ENCODE data around the gene HIVEP1. TPM values are rescaled to one million over a fixed set of nuclear protein-coding genes. Genes with fewer than 3 reads are reported as not detected.

HIVEP1 gene
- total and polyA plus RNA-seq, 2 donors from 2014 or later, result 3.6 to 30.4 TPM

GRCh38 chr6:11977738-11978137 is 34.4 kb upstream of the HIVEP1 start:
- DNase-seq (no peak), FAIRE-seq (no peak)
- H3K27me3 ChIP-seq (ENCODE audit: control insufficient read depth, insufficient read depth, low read length), result no peaks in the 10 kb centered on the region
- H3K4me1 ChIP-seq (ENCODE audit: control insufficient read depth in 2 of 3, insufficient read depth in 2 of 3, low read depth in 1 of 3, low read length in 3 of 3), result no peaks in the 10 kb centered on the region
- no peak overlapping the region for H3K27ac ChIP-seq (ENCODE audit: low read depth in 2 of 2, low read length in 2 of 2)
- TF ChIP-seq, protein P1, sequence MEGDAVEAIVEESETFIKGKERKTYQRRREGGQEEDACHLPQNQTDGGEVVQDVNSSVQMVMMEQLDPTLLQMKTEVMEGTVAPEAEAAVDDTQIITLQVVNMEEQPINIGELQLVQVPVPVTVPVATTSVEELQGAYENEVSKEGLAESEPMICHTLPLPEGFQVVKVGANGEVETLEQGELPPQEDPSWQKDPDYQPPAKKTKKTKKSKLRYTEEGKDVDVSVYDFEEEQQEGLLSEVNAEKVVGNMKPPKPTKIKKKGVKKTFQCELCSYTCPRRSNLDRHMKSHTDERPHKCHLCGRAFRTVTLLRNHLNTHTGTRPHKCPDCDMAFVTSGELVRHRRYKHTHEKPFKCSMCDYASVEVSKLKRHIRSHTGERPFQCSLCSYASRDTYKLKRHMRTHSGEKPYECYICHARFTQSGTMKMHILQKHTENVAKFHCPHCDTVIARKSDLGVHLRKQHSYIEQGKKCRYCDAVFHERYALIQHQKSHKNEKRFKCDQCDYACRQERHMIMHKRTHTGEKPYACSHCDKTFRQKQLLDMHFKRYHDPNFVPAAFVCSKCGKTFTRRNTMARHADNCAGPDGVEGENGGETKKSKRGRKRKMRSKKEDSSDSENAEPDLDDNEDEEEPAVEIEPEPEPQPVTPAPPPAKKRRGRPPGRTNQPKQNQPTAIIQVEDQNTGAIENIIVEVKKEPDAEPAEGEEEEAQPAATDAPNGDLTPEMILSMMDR (IDR thresholded peaks at IDR 0.05; ENCODE audit: borderline replicate concordance, extremely low read depth, insufficient read depth), result no peak
- H3K9ac ChIP-seq (ENCODE audit: low read length in 3 of 3), result no peak overlapping the region
- intact Hi-C loops (cut with DNase I), result no loop called here
- H3K4me3 ChIP-seq (ENCODE audit: low read length in 3 of 3), result no peak overlapping the region
- no peaks in the 10 kb centered on the region for H3K9me3 ChIP-seq (ENCODE audit: control insufficient read depth in 2 of 3, insufficient read depth in 1 of 3, low read length in 3 of 3)
- no peaks in the 10 kb centered on the region for H3K36me3 ChIP-seq (ENCODE audit: control insufficient read depth in 2 of 3, insufficient read depth in 3 of 3, low read length in 3 of 3)

DNA sequence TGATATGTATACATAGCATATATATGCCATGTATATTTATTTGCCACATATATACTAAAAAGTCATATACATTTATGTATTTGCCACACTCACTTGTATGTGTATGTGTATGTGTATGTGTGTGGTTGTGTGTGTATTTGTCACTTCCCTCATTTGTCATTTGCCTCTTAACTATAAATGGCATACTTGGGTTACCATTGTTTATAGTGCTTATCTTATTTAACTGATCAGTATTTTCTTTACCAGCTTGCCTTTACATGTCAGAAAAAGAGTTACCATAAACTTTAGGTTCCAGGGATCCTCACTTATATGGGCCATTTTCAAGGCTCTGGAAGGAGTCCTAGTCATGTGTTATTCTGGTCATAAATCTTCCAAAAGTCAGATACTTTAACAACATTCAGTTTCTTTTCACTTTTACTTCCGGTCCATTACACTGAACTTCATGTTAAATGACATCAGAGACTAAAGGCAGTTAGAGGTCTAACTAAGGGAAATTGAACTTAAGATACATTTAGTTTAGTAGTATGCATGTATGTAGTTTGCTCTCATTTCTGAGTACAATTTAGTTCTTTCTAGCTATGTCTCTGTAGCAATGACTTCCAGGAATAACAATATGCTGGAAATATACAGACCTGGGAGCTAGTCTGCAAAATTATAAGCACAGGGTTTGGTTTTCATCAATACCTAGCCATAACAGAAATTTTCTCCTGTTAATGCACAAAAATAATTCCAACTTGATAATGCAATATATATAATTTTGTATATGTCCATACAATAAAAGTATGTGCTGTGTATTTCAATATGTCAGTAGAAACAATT is 33.7 kb upstream of the HIVEP1 start:
- TF ChIP-seq, protein P1 (IDR thresholded peaks at IDR 0.05; ENCODE audit: borderline replicate concordance, extremely low read depth, insufficient read depth), result no peak

GRCh38 chr6:11979866-11980265 is 32.2 kb upstream of the HIVEP1 start:
- Histone ChIP-seq H3K9ac (ENCODE audit: low read length in 3 of 3) (no peak overlapping the region), H3K4me3 (ENCODE audit: low read length in 3 of 3) (no peak overlapping the region), H3K27ac (ENCODE audit: low read depth in 2 of 2, low read length in 2 of 2) (no peak overlapping the region), H3K36me3 (ENCODE audit: control insufficient read depth in 2 of 3, insufficient read depth in 3 of 3, low read length in 3 of 3) (no peaks in the 10 kb centered on the region), H3K9me3 (ENCODE audit: control insufficient read depth in 2 of 3, insufficient read depth in 1 of 3, low read length in 3 of 3) (no peaks in the 10 kb centered on the region), H3K27me3 (ENCODE audit: control insufficient read depth, insufficient read depth, low read length) (no peaks in the 10 kb centered on the region), H3K4me1 (ENCODE audit: control insufficient read depth in 2 of 3, insufficient read depth in 2 of 3, low read depth in 1 of 3, low read length in 3 of 3) (no peaks in the 10 kb centered on the region)
- intact Hi-C loops (cut with DNase I), result no loop called here
- TF ChIP-seq, protein P1 (IDR thresholded peaks at IDR 0.05; ENCODE audit: borderline replicate concordance, extremely low read depth, insufficient read depth), result no peak
- DNase-seq (no peak), FAIRE-seq (no peak)

More for the DNA sequence above, 33.7 kb upstream of the HIVEP1 start:
- no peaks in the 10 kb centered on the region for H3K36me3 ChIP-seq (ENCODE audit: control insufficient read depth in 2 of 3, insufficient read depth in 3 of 3, low read length in 3 of 3)
- DNase-seq (peak in 2 of 5 donors; percentile 31 to 61), FAIRE-seq (no peak)
- intact Hi-C loops (cut with DNase I), result no loop called here
- no peak overlapping the region for H3K4me3 ChIP-seq (ENCODE audit: low read length in 3 of 3)
- H3K27ac ChIP-seq (ENCODE audit: low read depth in 2 of 2, low read length in 2 of 2), result no peak overlapping the region
- no peaks in the 10 kb centered on the region for H3K9me3 ChIP-seq (ENCODE audit: control insufficient read depth in 2 of 3, insufficient read depth in 1 of 3, low read length in 3 of 3)
- H3K9ac ChIP-seq (ENCODE audit: low read length in 3 of 3), result no peak overlapping the region
- no peaks in the 10 kb centered on the region for H3K27me3 ChIP-seq (ENCODE audit: control insufficient read depth, insufficient read depth, low read length)
- H3K4me1 ChIP-seq (ENCODE audit: control insufficient read depth in 2 of 3, insufficient read depth in 2 of 3, low read depth in 1 of 3, low read length in 3 of 3), result no peaks in the 10 kb centered on the region
